ENCODE measurements around the gene CDC42EP5.

DNA sequence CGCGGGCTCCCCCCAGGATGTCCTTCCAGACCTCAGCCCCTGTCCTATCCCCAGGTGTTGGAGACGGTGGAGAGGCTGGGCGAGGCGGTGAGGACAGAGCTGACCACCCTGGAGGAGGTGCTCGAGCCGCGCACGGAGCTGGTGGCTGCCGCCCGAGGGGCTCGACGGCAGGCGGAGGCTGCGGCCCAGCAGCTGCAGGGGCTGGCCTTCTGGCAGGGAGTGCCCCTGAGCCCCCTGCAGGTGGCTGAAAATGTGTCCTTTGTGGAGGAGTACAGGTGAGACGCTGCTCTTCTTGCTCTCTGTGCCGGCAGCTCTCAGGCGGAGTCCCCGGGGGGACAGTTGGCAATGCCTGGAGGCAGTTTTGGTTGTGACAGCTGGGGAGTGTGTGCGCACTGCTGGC is 51.0 kb downstream of the CDC42EP5 start:
- TF ChIP-seq POLR2A (IDR thresholded peaks at IDR 0.05; ENCODE audit: low read depth) = no peak
- TF ChIP-seq, protein P1, sequence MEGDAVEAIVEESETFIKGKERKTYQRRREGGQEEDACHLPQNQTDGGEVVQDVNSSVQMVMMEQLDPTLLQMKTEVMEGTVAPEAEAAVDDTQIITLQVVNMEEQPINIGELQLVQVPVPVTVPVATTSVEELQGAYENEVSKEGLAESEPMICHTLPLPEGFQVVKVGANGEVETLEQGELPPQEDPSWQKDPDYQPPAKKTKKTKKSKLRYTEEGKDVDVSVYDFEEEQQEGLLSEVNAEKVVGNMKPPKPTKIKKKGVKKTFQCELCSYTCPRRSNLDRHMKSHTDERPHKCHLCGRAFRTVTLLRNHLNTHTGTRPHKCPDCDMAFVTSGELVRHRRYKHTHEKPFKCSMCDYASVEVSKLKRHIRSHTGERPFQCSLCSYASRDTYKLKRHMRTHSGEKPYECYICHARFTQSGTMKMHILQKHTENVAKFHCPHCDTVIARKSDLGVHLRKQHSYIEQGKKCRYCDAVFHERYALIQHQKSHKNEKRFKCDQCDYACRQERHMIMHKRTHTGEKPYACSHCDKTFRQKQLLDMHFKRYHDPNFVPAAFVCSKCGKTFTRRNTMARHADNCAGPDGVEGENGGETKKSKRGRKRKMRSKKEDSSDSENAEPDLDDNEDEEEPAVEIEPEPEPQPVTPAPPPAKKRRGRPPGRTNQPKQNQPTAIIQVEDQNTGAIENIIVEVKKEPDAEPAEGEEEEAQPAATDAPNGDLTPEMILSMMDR (IDR thresholded peaks at IDR 0.05) = no peak
- TF ChIP-seq POLR2AphosphoS5 (IDR thresholded peaks at IDR 0.05) = no peak
